ENCODE data around the gene MAGI1. TPM values are rescaled to one million over a fixed set of nuclear protein-coding genes. Genes with fewer than 3 reads are reported as not detected.

Gene MAGI1
- total RNA-seq, 2 donors from 2014 or later, result 38.6 to 45.1 TPM

- peaks cover 3% of the 10 kb centered on the region for H3K36me3 Mint-ChIP-seq (ENCODE audit: low read depth)
- Histone ChIP-seq H3K27me3 (ENCODE audit: control insufficient read depth, insufficient read depth, low read length, poor library complexity, severe bottlenecking) (no peaks in the 10 kb centered on the region), H3K36me3 (ENCODE audit: control insufficient read depth, insufficient read depth, low read length) (no peaks in the 10 kb centered on the region), H3K27ac (ENCODE audit: low read depth, low read length) (no peak overlapping the region), H3K4me3 (ENCODE audit: low read length) (no peak overlapping the region), H3K9me3 (ENCODE audit: control insufficient read depth, low read length) (peaks cover 11% of the 10 kb centered on the region), H3K4me1 (ENCODE audit: control insufficient read depth, insufficient read depth, low read length) (no peaks in the 10 kb centered on the region), H3K9ac (ENCODE audit: extremely low read depth, low read length, poor library complexity, severe bottlenecking) (no peak overlapping the region)
- WGBS, 2 experiments (ENCODE audit: insufficient coverage in 1 of 2, insufficient read length in 1 of 2), result 55 to 75% methylated on average over 3 to 4 of the region's 4 CpGs
- peaks cover 5% of the 10 kb centered on the region for H3K27me3 Mint-ChIP-seq (ENCODE audit: insufficient read depth)
- H3K4me1 Mint-ChIP-seq, result peaks cover 16% of the 10 kb centered on the region
- no peak for DNase-seq
- peak overlapping the region; percentile 35 for H3K4me3 Mint-ChIP-seq
- H3K27ac Mint-ChIP-seq, result peak overlapping the region; percentile 30
- H3K9me3 Mint-ChIP-seq, result peaks cover 10% of the 10 kb centered on the region
- no peak for TF ChIP-seq CTCF (conservative IDR thresholded peaks at IDR 0.05)
These were observed 29.5 kb upstream of the MAGI1 start for GRCh38 chr3:66068255-66068654.

GRCh38 chr3:66066963-66067617, 28.4 kb upstream of the MAGI1 start:
- H3K9ac ChIP-seq (ENCODE audit: extremely low read depth, low read length, poor library complexity, severe bottlenecking), result no peak overlapping the region
- TF ChIP-seq CTCF (conservative IDR thresholded peaks at IDR 0.05), result no peak
- DNase-seq, result no peak
- Mint-ChIP-seq H3K27me3 (ENCODE audit: insufficient read depth) (peaks cover 5% of the 10 kb centered on the region), H3K4me1 (peaks cover 16% of the 10 kb centered on the region), H3K27ac (peak overlapping the region; percentile 3), H3K36me3 (ENCODE audit: low read depth) (peaks cover 3% of the 10 kb centered on the region), H3K9me3 (peaks cover 10% of the 10 kb centered on the region), H3K4me3 (no peak overlapping the region)
- H3K4me1 ChIP-seq (ENCODE audit: control insufficient read depth, insufficient read depth, low read length), result no peaks in the 10 kb centered on the region
- no peak overlapping the region for H3K27ac ChIP-seq (ENCODE audit: low read depth, low read length)
- H3K4me3 ChIP-seq (ENCODE audit: low read length), result no peak overlapping the region
- H3K9me3 ChIP-seq (ENCODE audit: control insufficient read depth, low read length), result peaks cover 11% of the 10 kb centered on the region
- H3K36me3 ChIP-seq (ENCODE audit: control insufficient read depth, insufficient read depth, low read length), result no peaks in the 10 kb centered on the region
- H3K27me3 ChIP-seq (ENCODE audit: control insufficient read depth, insufficient read depth, low read length, poor library complexity, severe bottlenecking), result no peaks in the 10 kb centered on the region
- WGBS, 2 experiments (ENCODE audit: insufficient coverage in 1 of 2, insufficient read length in 1 of 2), result 61 to 100% methylated on average over 2 to 4 of the region's 4 CpGs

- Histone ChIP-seq H3K36me3 (ENCODE audit: control insufficient read depth, insufficient read depth, low read length) (no peaks in the 10 kb centered on the region), H3K4me1 (ENCODE audit: control insufficient read depth, insufficient read depth, low read length) (peaks cover 3% of the 10 kb centered on the region), H3K27ac (ENCODE audit: low read depth, low read length) (no peak overlapping the region), H3K9ac (ENCODE audit: extremely low read depth, low read length, poor library complexity, severe bottlenecking) (no peak overlapping the region), H3K27me3 (ENCODE audit: control insufficient read depth, insufficient read depth, low read length, poor library complexity, severe bottlenecking) (no peaks in the 10 kb centered on the region), H3K4me3 (ENCODE audit: low read length) (no peak overlapping the region), H3K9me3 (ENCODE audit: control insufficient read depth, low read length) (peaks cover 11% of the 10 kb centered on the region)
- DNase-seq, result no peak
- no peaks in the 10 kb centered on the region for H3K36me3 Mint-ChIP-seq (ENCODE audit: low read depth)
- H3K4me1 Mint-ChIP-seq, result peaks cover 18% of the 10 kb centered on the region
- no peak for TF ChIP-seq CTCF (conservative IDR thresholded peaks at IDR 0.05)
- H3K27me3 Mint-ChIP-seq (ENCODE audit: insufficient read depth), result peaks cover 5% of the 10 kb centered on the region
- H3K27ac Mint-ChIP-seq, result no peak overlapping the region
- H3K4me3 Mint-ChIP-seq, result no peak overlapping the region
- H3K9me3 Mint-ChIP-seq, result peaks cover 31% of the 10 kb centered on the region
- 80 to 92% methylated on average over 1 to 2 of the region's 2 CpGs for WGBS, 2 experiments (ENCODE audit: insufficient coverage in 1 of 2, insufficient read length in 1 of 2)
These were observed 16.6 kb upstream of the MAGI1 start for GRCh38 chr3:66055289-66055688.
